Keratinocyte (primary cell): ENCODE data around the gene C19orf85. TPM values are rescaled to one million over a fixed set of nuclear protein-coding genes. Genes with fewer than 3 reads are reported as not detected.

Source experiments
- DNase-seq: peaks from one replicate; pipeline ENCODE4 v3.0.0-alpha.2; 2011; ENCODE audit warnings: low read depth, missing footprints, low spot score
- FAIRE-seq: peaks from 2 replicates; lab custom pipeline; 2011; peaks lifted over from hg19 to GRCh38; lab: Jason Lieb, UNC
- H2AFZ ChIP-seq: 2 replicates; pipeline ENCODE4 v1.6.0; 2012; ENCODE audit warnings: low read length, control low read depth, inconsistent platforms; ENCODE audit not compliant: control insufficient read depth
- H3K27ac ChIP-seq: 2 replicates; pipeline ENCODE4 v1.5.1; 2011; ENCODE audit warnings: low read length; ENCODE audit not compliant: control insufficient read depth, insufficient read depth
- H3K27me3 ChIP-seq: 3 replicates; pipeline ENCODE4 v1.6.0; 2011; ENCODE audit warnings: low read length; ENCODE audit not compliant: control insufficient read depth, insufficient read depth; ENCODE audit errors: extremely low read depth
- H3K36me3 ChIP-seq, 2 experiments: 2 replicates in 1 of 2; 3 replicates in 1 of 2; pipeline ENCODE4 v1.5.1; 2011; ENCODE audit warnings: low read length in 2 of 2, mild to moderate bottlenecking in 1 of 2; ENCODE audit not compliant: control insufficient read depth in 2 of 2, insufficient read depth in 2 of 2; ENCODE audit errors: extremely low read depth in 1 of 2
- H3K4me1 ChIP-seq: 3 replicates; pipeline ENCODE4 v1.5.1; 2011; ENCODE audit warnings: low read length; ENCODE audit not compliant: control insufficient read depth, insufficient read depth; ENCODE audit errors: extremely low read depth
- H3K4me2 ChIP-seq: 3 replicates; pipeline ENCODE4 v1.6.0; 2011; ENCODE audit warnings: low read depth, low read length; ENCODE audit not compliant: control insufficient read depth, insufficient read depth; ENCODE audit errors: extremely low read depth
- H3K4me3 ChIP-seq, 3 experiments: fragments of 200-600 bp in 1 of 3; sonication (generic) in 1 of 3; 2 replicates in 2 of 3; 3 replicates in 1 of 3; pipeline ENCODE4 v1.5.1; 2011 to 2016; ENCODE audit warnings: low read length in 3 of 3, mild to moderate bottlenecking in 3 of 3, control low read depth in 2 of 3, inconsistent platforms in 1 of 3, low read depth in 1 of 3, mixed read lengths in 1 of 3, mixed run types in 1 of 3, moderate library complexity in 1 of 3; ENCODE audit not compliant: control insufficient read depth in 2 of 3, insufficient read depth in 2 of 3; ENCODE audit errors: extremely low read depth in 1 of 3
- H3K79me2 ChIP-seq: 2 replicates; pipeline ENCODE4 v1.6.0; 2012; ENCODE audit warnings: low read length; ENCODE audit not compliant: control insufficient read depth, insufficient read depth
- H3K9ac ChIP-seq: 3 replicates; pipeline ENCODE4 v1.6.0; 2011; ENCODE audit warnings: low read length; ENCODE audit not compliant: control insufficient read depth, insufficient read depth; ENCODE audit errors: extremely low read depth
- H3K9me1 ChIP-seq: 3 replicates; pipeline ENCODE4 v1.6.0; 2011; ENCODE audit warnings: low read length; ENCODE audit not compliant: control insufficient read depth, insufficient read depth; ENCODE audit errors: extremely low read depth
- H3K9me3 ChIP-seq: 2 replicates; pipeline ENCODE4 v1.5.1; 2012; ENCODE audit warnings: low read depth, low read length; ENCODE audit not compliant: control insufficient read depth
- H4K20me1 ChIP-seq: 3 replicates; pipeline ENCODE4 v1.6.0; 2011; ENCODE audit warnings: low read length; ENCODE audit not compliant: control insufficient read depth, insufficient read depth; ENCODE audit errors: extremely low read depth
- EZH2 ChIP-seq: IDR thresholded peaks from one replicate; pipeline ENCODE4 v1.6.1; 2012; ENCODE audit warnings: inconsistent platforms, mild to moderate bottlenecking, low read length, moderate library complexity
- dilution Hi-C: fragments of 300-500 bp; cut with MboI; formaldehyde crosslinking; loops from one replicate; pipeline ENCODE4 v1.7.0; 2020; ENCODE audit warnings: low sequenced_read_pairs; ENCODE audit not compliant: extremely low pct_ligation_motif_present
- polyA plus RNA-seq, 5 experiments: library from polyadenylated mRNA; depleted of rRNA in 3 of 5; stranded (reverse) in 3 of 5; stranded (forward) in 1 of 5; unstranded in 1 of 5; fragments of >200 nt; gene quantifications; 1 replicate in 1 of 5; 2 replicates in 3 of 5; 3 replicates in 1 of 5; pipeline versions ENCODE4 v1.2.1 to v1.2.3, GENCODE V29; 2011 to 2012; ENCODE audit warnings: missing spikeins in 2 of 5, low read depth in 1 of 5, low replicate concordance in 1 of 5
- TF ChIP-seq, protein P1 (sequence below), 3 experiments: IDR thresholded peaks in 1 of 3; conservative IDR thresholded peaks in 1 of 3; optimal IDR thresholded peaks in 1 of 3; 2 replicates in 2 of 3; 3 replicates in 1 of 3; pipeline versions ENCODE3 to v1.5.1; 2011; ENCODE audit warnings: low read length in 3 of 3, mild to moderate bottlenecking in 3 of 3, moderate library complexity in 2 of 3, control low read depth in 1 of 3, inconsistent platforms in 1 of 3; ENCODE audit not compliant: insufficient read depth in 2 of 3; ENCODE audit errors: extremely low read depth in 1 of 3

The C19orf85 gene
- polyA plus RNA-seq, 1 donor (not counting 4 experiments of a cell fraction or from before 2014, with no cell fraction given), result not detected

DNA sequence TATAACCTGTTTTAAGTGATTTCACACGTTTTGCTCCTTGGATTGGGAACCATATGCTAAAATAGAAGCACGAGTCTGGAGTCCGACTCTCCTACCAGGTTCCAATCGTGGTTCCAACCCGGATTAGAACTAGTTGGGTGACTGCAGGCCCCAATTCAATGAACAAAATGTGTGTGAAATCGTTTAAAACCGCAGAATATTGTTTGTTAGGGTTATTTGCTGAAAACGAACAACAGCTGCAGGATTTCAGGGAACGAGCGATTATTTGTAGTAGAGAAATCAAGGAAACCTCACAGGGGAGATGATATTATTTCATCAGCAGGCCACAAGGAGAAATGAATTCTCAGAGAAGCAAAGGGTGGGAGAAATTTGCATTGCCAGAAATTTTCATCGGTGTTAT is 40.4 kb upstream of the C19orf85 start:
- Histone ChIP-seq H3K4me2 (no peak overlapping the region), H3K27ac (no peak overlapping the region), H3K4me1 (no peaks in the 10 kb centered on the region), H3K79me2 (no peaks in the 10 kb centered on the region), H3K9me3 (no peaks in the 10 kb centered on the region), H3K4me3 (no peak overlapping the region), H3K27me3 (no peaks in the 10 kb centered on the region), H3K9ac (no peak overlapping the region), H4K20me1 (no peaks in the 10 kb centered on the region), H2AFZ (no peak overlapping the region), H3K36me3 (no peaks in the 10 kb centered on the region), H3K9me1 (no peaks in the 10 kb centered on the region)
- FAIRE-seq, result no peak
- dilution Hi-C loops, result no loop called here
- TF ChIP-seq, protein P1, sequence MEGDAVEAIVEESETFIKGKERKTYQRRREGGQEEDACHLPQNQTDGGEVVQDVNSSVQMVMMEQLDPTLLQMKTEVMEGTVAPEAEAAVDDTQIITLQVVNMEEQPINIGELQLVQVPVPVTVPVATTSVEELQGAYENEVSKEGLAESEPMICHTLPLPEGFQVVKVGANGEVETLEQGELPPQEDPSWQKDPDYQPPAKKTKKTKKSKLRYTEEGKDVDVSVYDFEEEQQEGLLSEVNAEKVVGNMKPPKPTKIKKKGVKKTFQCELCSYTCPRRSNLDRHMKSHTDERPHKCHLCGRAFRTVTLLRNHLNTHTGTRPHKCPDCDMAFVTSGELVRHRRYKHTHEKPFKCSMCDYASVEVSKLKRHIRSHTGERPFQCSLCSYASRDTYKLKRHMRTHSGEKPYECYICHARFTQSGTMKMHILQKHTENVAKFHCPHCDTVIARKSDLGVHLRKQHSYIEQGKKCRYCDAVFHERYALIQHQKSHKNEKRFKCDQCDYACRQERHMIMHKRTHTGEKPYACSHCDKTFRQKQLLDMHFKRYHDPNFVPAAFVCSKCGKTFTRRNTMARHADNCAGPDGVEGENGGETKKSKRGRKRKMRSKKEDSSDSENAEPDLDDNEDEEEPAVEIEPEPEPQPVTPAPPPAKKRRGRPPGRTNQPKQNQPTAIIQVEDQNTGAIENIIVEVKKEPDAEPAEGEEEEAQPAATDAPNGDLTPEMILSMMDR (optimal IDR thresholded peaks at IDR 0.05 in 1 of 3, IDR thresholded peaks at IDR 0.05 in 1 of 3, conservative IDR thresholded peaks at IDR 0.05 in 1 of 3; ENCODE audit: extremely low read depth in 1 of 3, insufficient read depth in 2 of 3, low read length in 3 of 3), result no peak
- TF ChIP-seq EZH2, result no peak
- DNase-seq, result no peak

DNA sequence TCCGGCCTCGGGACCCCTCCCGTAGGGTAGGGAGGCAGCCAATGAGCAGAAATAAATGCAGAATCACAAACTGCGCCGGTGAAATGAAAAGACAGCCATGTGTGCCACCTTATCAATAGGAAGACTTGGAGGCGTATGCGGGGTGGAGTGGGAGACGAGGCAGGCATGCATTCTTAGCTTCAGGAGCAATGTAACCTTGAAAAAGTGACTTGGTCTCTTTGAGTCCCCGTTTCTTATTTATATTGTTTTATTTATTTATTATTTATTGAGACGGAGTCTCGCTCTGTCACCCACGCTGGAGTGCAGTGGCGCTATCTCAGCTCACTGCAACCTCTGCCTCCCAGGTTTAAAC is 39.7 kb upstream of the C19orf85 start:
- Histone ChIP-seq H3K9ac (no peak overlapping the region), H3K27ac (no peak overlapping the region), H3K9me1 (no peaks in the 10 kb centered on the region), H3K27me3 (peaks cover 1% of the 10 kb centered on the region), H3K9me3 (no peaks in the 10 kb centered on the region), H3K4me3 (no peak overlapping the region), H3K79me2 (no peaks in the 10 kb centered on the region), H2AFZ (no peak overlapping the region), H3K4me1 (no peaks in the 10 kb centered on the region), H3K36me3 (no peaks in the 10 kb centered on the region), H3K4me2 (peak overlapping the region; percentile 71), H4K20me1 (no peaks in the 10 kb centered on the region)
- no peak for DNase-seq
- dilution Hi-C loops, result no loop called here
- TF ChIP-seq, protein P1 (optimal IDR thresholded peaks at IDR 0.05 in 1 of 3, IDR thresholded peaks at IDR 0.05 in 1 of 3, conservative IDR thresholded peaks at IDR 0.05 in 1 of 3; ENCODE audit: extremely low read depth in 1 of 3, insufficient read depth in 2 of 3, low read length in 3 of 3), result no peak
- TF ChIP-seq EZH2, result no peak
- FAIRE-seq, result no peak
